ENCODE results near the gene NOL3.

NOL3 gene

GRCh38 chr16:67199808-67200198, 29.5 kb downstream of the NOL3 start:
- H3K27ac ChIP-seq, result peak overlapping the region; percentile 84
- TF ChIP-seq ZFX (IDR thresholded peaks at IDR 0.05) (no peak), CTCF (conservative IDR thresholded peaks at IDR 0.05) (peak; percentile 83)

GRCh38 chr16:67200491-67200890, 30.2 kb downstream of the NOL3 start:
- TF ChIP-seq CTCF (conservative IDR thresholded peaks at IDR 0.05) (no peak), ZFX (IDR thresholded peaks at IDR 0.05) (no peak)
- H3K27ac ChIP-seq, result peak overlapping the region; percentile 84; the same call in 1 of the 2 replicates

GRCh38 chr16:67201411-67202345, 31.3 kb downstream of the NOL3 start:
- TF ChIP-seq CTCF (conservative IDR thresholded peaks at IDR 0.05) (no peak), ZFX (IDR thresholded peaks at IDR 0.05) (no peak)
- H3K27ac ChIP-seq, result no peak overlapping the region

- H3K27ac ChIP-seq, result no peak overlapping the region
- TF ChIP-seq CTCF (conservative IDR thresholded peaks at IDR 0.05) (no peak), ZFX (IDR thresholded peaks at IDR 0.05) (no peak)
These were observed 32.1 kb downstream of the NOL3 start for GRCh38 chr16:67202426-67202825.

- H3K27ac ChIP-seq, result no peak overlapping the region
- TF ChIP-seq ZFX (IDR thresholded peaks at IDR 0.05) (no peak), CTCF (conservative IDR thresholded peaks at IDR 0.05) (no peak)
These were observed 32.7 kb downstream of the NOL3 start for GRCh38 chr16:67202956-67203493.

- no peak overlapping the region for H3K27ac ChIP-seq
- TF ChIP-seq ZFX (IDR thresholded peaks at IDR 0.05) (no peak), CTCF (conservative IDR thresholded peaks at IDR 0.05) (no peak)
These were observed 33.7 kb downstream of the NOL3 start for GRCh38 chr16:67204076-67204475.

- TF ChIP-seq CTCF (conservative IDR thresholded peaks at IDR 0.05), result no peak
- no peak for TF ChIP-seq ZFX (IDR thresholded peaks at IDR 0.05)
- H3K27ac ChIP-seq, result peak overlapping the region; percentile 34; the same call in 1 of the 2 replicates
These were observed 35.9 kb downstream of the NOL3 start for GRCh38 chr16:67206129-67206837.

Measured in C4-2B (cell line).